ENCODE results near the gene LZTS3. TPM values are rescaled to one million over a fixed set of nuclear protein-coding genes. Genes with fewer than 3 reads are reported as not detected.

Gene LZTS3
- total and polyA plus RNA-seq, 2 of the 13 experiments (the other 11 are each of a cell fraction or from before 2014, with no cell fraction given): 10.1 to 31.3 TPM

DNA sequence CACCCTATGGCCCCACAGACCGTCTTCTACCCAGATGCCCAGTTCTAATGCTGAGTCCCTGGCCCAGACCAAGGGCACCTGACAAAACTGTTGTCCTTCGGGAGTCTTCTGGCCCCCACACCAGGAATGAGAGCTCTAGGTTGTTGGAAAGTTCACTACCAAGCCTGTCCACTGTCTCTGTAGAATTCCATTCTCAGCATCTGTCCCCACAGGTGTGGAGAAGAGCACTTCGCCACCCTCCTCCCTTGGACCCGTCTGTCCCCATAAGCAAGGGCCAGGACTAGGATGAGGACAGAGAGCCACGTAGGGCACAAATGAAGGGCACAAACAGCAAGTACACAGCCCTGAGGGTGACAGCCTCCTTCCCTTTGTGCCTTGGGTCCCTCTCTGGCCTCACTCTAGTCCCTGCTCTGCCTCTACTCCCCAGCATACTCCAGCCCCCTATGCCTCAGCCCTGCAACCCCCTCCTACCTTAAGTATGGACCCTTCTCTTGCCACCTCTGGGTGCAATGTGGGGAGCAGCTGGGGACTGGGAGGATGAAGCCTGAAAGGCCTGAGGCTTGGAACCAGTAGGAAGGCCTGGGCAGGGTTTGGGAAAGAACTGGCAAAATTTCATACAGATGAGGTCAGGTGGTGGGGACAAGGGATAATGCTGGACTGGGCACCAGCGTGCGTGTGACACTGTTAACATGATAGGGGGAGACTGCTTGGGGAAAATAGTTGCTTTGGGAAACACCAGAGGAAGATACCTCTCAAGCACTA lies 4.3 kb downstream of the LZTS3 start (continued):
- no peak; the same call in 1 of the 2 replicates for TF ChIP-seq KLF12 (CRISPR knock-in tag; IDR thresholded peaks at IDR 0.05; ENCODE audit: borderline replicate concordance)
- no peak for TF ChIP-seq TSC22D2 (CRISPR knock-in tag; IDR thresholded peaks at IDR 0.05; ENCODE audit: borderline replicate concordance)
- TF ChIP-seq, protein P1, sequence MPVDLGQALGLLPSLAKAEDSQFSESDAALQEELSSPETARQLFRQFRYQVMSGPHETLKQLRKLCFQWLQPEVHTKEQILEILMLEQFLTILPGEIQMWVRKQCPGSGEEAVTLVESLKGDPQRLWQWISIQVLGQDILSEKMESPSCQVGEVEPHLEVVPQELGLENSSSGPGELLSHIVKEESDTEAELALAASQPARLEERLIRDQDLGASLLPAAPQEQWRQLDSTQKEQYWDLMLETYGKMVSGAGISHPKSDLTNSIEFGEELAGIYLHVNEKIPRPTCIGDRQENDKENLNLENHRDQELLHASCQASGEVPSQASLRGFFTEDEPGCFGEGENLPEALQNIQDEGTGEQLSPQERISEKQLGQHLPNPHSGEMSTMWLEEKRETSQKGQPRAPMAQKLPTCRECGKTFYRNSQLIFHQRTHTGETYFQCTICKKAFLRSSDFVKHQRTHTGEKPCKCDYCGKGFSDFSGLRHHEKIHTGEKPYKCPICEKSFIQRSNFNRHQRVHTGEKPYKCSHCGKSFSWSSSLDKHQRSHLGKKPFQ (CRISPR knock-in tag; IDR thresholded peaks at IDR 0.05; ENCODE audit: insufficient replicate concordance): no peak
- TF ChIP-seq, protein P2, sequence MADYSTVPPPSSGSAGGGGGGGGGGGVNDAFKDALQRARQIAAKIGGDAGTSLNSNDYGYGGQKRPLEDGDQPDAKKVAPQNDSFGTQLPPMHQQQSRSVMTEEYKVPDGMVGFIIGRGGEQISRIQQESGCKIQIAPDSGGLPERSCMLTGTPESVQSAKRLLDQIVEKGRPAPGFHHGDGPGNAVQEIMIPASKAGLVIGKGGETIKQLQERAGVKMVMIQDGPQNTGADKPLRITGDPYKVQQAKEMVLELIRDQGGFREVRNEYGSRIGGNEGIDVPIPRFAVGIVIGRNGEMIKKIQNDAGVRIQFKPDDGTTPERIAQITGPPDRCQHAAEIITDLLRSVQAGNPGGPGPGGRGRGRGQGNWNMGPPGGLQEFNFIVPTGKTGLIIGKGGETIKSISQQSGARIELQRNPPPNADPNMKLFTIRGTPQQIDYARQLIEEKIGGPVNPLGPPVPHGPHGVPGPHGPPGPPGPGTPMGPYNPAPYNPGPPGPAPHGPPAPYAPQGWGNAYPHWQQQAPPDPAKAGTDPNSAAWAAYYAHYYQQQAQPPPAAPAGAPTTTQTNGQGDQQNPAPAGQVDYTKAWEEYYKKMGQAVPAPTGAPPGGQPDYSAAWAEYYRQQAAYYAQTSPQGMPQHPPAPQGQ (CRISPR knock-in tag; IDR thresholded peaks at IDR 0.05; ENCODE audit: borderline replicate concordance): no peak
- no peak for TF ChIP-seq FOXJ3 (CRISPR knock-in tag; IDR thresholded peaks at IDR 0.05; ENCODE audit: borderline replicate concordance)
- no peak for TF ChIP-seq JUN (CRISPR knock-in tag; IDR thresholded peaks at IDR 0.05)
- TF ChIP-seq ZNF335 (CRISPR knock-in tag; IDR thresholded peaks at IDR 0.05): no peak; the same call in 1 of the 2 replicates
- TF ChIP-seq CBX2 (IDR thresholded peaks at IDR 0.05; ENCODE audit: low read depth, low read length): no peak
- no peak for TF ChIP-seq CBX2 (CRISPR knock-in tag; IDR thresholded peaks at IDR 0.05; ENCODE audit: low read depth)
- no peak for TF ChIP-seq FOXM1 (CRISPR knock-in tag; IDR thresholded peaks at IDR 0.05)
- TF ChIP-seq CEBPB (IDR thresholded peaks at IDR 0.05; ENCODE audit: borderline replicate concordance, low read depth, low read length): no peak
- 0 out of 2 replicates have a peak, but pooled peaks have one; percentile 31 for TF ChIP-seq HHEX (CRISPR knock-in tag; IDR thresholded peaks at IDR 0.05)
- TF ChIP-seq, protein P3, sequence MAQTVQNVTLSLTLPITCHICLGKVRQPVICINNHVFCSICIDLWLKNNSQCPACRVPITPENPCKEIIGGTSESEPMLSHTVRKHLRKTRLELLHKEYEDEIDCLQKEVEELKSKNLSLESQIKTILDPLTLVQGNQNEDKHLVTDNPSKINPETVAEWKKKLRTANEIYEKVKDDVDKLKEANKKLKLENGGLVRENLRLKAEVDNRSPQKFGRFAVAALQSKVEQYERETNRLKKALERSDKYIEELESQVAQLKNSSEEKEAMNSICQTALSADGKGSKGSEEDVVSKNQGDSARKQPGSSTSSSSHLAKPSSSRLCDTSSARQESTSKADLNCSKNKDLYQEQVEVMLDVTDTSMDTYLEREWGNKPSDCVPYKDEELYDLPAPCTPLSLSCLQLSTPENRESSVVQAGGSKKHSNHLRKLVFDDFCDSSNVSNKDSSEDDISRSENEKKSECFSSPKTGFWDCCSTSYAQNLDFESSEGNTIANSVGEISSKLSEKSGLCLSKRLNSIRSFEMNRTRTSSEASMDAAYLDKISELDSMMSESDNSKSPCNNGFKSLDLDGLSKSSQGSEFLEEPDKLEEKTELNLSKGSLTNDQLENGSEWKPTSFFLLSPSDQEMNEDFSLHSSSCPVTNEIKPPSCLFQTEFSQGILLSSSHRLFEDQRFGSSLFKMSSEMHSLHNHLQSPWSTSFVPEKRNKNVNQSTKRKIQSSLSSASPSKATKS (CRISPR knock-in tag; IDR thresholded peaks at IDR 0.05): no peak
- no peak for TF ChIP-seq ZNF121 (CRISPR knock-in tag; IDR thresholded peaks at IDR 0.05)
- TF ChIP-seq, protein P4, sequence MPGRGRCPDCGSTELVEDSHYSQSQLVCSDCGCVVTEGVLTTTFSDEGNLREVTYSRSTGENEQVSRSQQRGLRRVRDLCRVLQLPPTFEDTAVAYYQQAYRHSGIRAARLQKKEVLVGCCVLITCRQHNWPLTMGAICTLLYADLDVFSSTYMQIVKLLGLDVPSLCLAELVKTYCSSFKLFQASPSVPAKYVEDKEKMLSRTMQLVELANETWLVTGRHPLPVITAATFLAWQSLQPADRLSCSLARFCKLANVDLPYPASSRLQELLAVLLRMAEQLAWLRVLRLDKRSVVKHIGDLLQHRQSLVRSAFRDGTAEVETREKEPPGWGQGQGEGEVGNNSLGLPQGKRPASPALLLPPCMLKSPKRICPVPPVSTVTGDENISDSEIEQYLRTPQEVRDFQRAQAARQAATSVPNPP (CRISPR knock-in tag; IDR thresholded peaks at IDR 0.05): no peak
- TF ChIP-seq, protein P5, sequence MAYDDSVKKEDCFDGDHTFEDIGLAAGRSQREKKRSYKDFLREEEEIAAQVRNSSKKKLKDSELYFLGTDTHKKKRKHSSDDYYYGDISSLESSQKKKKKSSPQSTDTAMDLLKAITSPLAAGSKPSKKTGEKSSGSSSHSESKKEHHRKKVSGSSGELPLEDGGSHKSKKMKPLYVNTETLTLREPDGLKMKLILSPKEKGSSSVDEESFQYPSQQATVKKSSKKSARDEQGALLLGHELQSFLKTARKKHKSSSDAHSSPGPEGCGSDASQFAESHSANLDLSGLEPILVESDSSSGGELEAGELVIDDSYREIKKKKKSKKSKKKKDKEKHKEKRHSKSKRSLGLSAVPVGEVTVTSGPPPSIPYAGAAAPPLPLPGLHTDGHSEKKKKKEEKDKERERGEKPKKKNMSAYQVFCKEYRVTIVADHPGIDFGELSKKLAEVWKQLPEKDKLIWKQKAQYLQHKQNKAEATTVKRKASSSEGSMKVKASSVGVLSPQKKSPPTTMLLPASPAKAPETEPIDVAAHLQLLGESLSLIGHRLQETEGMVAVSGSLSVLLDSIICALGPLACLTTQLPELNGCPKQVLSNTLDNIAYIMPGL (CRISPR knock-in tag; IDR thresholded peaks at IDR 0.05; ENCODE audit: borderline replicate concordance in 1 of 2, low read depth in 1 of 2): no peak; a peak in 1 of 4 replicates
- TF ChIP-seq, protein P6, sequence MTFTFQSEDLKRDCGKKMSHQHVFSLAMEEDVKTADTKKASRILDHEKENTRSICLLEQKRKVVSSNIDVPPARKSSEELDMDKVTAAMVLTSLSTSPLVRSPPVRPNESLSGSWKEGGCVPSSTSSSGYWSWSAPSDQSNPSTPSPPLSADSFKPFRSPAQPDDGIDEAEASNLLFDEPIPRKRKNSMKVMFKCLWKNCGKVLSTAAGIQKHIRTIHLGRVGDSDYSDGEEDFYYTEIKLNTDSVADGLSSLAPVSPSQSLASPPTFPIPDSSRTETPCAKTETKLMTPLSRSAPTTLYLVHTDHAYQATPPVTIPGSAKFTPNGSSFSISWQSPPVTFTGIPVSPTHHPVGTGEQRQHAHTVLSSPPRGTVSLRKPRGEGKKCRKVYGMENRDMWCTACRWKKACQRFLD (CRISPR knock-in tag; IDR thresholded peaks at IDR 0.05; ENCODE audit: borderline replicate concordance): no peak
